Peyer's patch (tissue), 4 donors: ENCODE data around the gene SLC8A2. TPM values are rescaled to one million over a fixed set of nuclear protein-coding genes. Genes with fewer than 3 reads are reported as not detected.

Experiments
- DNase-seq, 3 donors: peaks; one replicate each; pipeline ENCODE4 v3.0.0-alpha.2; 2017 to 2019
- H3K27ac ChIP-seq, 4 donors: fragments of 200-600 bp; sonication (generic); one replicate each; pipeline ENCODE4 v1.5.1; 2016 to 2019
- H3K27me3 ChIP-seq, 2 donors: fragments of 200-600 bp; sonication (generic); one replicate each; pipeline ENCODE4 v1.5.1; 2019
- H3K36me3 ChIP-seq, 3 donors: fragments of 200-600 bp; sonication (generic); one replicate each; pipeline ENCODE4 v1.5.1; 2016 to 2019
- H3K4me1 ChIP-seq, 4 donors: fragments of 200-600 bp; sonication (generic); one replicate each; pipeline ENCODE4 v1.5.1; 2016 to 2019
- H3K4me3 ChIP-seq, 4 donors: fragments of 200-600 bp; sonication (generic); 1 replicate in 3 of 4; 2 replicates in 1 of 4; pipeline ENCODE4 v1.5.1; 2016 to 2019; ENCODE audit warnings: mild to moderate bottlenecking in 1 of 4
- H3K9me3 ChIP-seq, 4 donors: fragments of 200-600 bp; sonication (generic); one replicate each; pipeline ENCODE4 v1.5.1; 2016 to 2019; ENCODE audit warnings: mild to moderate bottlenecking in 1 of 4
- POLR2A ChIP-seq, 2 donors: fragments of 450-650 bp; IDR thresholded peaks; one replicate each; pipeline ENCODE4 v1.5.1; 2017; ENCODE audit warnings: antibody characterized with exemption in 2 of 2, mild to moderate bottlenecking in 2 of 2, moderate library complexity in 2 of 2
- total RNA-seq, 4 donors: library from RNA; depleted of rRNA; stranded (reverse); fragments of >200 nt; gene quantifications; one replicate each; pipeline ENCODE4 v1.1.0, GENCODE V29; 2016
- TF ChIP-seq, protein P1 (sequence below), 6 experiments: fragments of 450-650 bp in 4 of 6; fragments of 200-600 bp in 2 of 6; sonication (generic) in 1 of 6; IDR thresholded peaks; one replicate each; pipeline ENCODE4 v1.5.1; 2017 to 2019; ENCODE audit warnings: antibody characterized with exemption in 6 of 6, mild to moderate bottlenecking in 3 of 6, moderate library complexity in 1 of 6

SLC8A2 gene
- total RNA-seq, 4 donors from 2014 or later: 0.53 to 0.85 TPM; not detected in 2

DNA sequence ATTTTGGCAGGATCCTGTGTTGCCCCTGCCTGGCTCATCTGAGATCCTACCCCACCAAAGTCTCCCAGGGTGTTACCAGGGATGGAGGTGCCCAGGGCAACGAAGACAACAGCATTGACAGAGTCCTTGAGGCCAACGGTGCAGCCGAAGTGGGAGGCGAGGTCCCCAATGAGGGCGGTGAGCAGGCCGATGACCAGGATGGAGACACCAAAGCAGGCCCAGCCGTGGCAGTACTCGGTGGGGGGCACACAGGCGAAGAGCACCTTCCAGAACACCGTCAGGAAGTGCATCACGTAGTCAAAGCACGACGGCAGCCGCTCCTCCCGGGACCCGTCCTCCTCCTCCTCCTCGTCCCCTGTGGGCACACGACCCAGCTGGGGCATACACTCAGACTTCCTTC lies 39.6 kb downstream of the SLC8A2 start:
- no peak for DNase-seq
- Histone ChIP-seq H3K4me3 (no peak overlapping the region), H3K36me3 (no peaks in the 10 kb centered on the region), H3K27ac (no peak overlapping the region), H3K9me3 (no peaks in the 10 kb centered on the region), H3K4me1 (peaks cover 0 to 33% (median 5%) of the 10 kb centered on the region in 4 donors), H3K27me3 (peaks cover 0 to 8% of the 10 kb centered on the region in 2 donors)
- no peak for TF ChIP-seq POLR2A (IDR thresholded peaks at IDR 0.05)
- TF ChIP-seq, protein P1, sequence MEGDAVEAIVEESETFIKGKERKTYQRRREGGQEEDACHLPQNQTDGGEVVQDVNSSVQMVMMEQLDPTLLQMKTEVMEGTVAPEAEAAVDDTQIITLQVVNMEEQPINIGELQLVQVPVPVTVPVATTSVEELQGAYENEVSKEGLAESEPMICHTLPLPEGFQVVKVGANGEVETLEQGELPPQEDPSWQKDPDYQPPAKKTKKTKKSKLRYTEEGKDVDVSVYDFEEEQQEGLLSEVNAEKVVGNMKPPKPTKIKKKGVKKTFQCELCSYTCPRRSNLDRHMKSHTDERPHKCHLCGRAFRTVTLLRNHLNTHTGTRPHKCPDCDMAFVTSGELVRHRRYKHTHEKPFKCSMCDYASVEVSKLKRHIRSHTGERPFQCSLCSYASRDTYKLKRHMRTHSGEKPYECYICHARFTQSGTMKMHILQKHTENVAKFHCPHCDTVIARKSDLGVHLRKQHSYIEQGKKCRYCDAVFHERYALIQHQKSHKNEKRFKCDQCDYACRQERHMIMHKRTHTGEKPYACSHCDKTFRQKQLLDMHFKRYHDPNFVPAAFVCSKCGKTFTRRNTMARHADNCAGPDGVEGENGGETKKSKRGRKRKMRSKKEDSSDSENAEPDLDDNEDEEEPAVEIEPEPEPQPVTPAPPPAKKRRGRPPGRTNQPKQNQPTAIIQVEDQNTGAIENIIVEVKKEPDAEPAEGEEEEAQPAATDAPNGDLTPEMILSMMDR (IDR thresholded peaks at IDR 0.05): no peak

DNA sequence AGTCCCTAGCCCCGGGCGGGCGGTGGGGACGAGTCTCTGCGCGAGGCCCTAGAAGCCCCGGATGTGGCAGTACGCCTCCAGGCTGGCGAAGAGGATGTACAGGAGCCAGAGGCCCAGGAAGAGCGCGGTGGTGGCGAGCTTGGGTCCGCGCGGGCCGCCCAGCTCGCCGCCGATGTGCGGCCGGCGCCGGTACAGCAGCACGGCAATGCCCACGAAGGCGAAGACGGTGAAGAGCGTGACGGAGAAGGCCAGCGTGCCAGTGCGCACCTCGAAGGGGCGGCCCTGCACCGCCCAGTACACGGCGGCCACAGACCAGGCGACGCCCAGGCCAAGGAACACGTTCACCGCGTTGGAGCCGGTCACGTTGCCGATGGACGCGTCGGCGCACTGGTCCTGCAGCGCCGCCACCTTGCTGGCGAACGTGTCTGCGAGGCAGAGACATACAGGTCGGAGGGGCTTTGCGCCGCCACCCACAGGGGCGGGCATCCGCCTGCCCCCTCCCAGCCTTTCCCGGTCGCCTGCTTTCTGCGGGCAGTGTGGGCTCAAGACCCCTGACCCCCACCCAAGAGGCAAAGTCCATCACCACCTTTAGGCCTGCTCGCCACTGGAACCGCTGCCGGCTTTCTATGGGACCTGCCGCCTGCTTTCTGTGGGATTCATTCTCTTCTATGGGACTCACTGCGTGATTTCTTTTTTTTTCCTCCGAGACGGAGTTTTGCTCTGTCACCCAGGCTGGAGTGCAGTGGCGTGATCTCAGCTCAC lies 41.5 kb downstream of the SLC8A2 start:
- no peak overlapping the region for H3K27ac ChIP-seq
- TF ChIP-seq, protein P1 (IDR thresholded peaks at IDR 0.05): peak in 3 of 6 experiments; percentile 48 to 52 (median 50)
- TF ChIP-seq POLR2A (IDR thresholded peaks at IDR 0.05): no peak
- peaks cover 0 to 33% (median 5%) of the 10 kb centered on the region in 4 donors for H3K4me1 ChIP-seq
- H3K9me3 ChIP-seq: no peaks in the 10 kb centered on the region
- DNase-seq: peak in 2 of 3 donors; percentile 73 to 82
- peak overlapping the region in 3 of 4 donors; percentile 23 to 37 (median 32) for H3K4me3 ChIP-seq
- peaks cover 0 to 8% of the 10 kb centered on the region in 2 donors for H3K27me3 ChIP-seq
- no peaks in the 10 kb centered on the region for H3K36me3 ChIP-seq

DNA sequence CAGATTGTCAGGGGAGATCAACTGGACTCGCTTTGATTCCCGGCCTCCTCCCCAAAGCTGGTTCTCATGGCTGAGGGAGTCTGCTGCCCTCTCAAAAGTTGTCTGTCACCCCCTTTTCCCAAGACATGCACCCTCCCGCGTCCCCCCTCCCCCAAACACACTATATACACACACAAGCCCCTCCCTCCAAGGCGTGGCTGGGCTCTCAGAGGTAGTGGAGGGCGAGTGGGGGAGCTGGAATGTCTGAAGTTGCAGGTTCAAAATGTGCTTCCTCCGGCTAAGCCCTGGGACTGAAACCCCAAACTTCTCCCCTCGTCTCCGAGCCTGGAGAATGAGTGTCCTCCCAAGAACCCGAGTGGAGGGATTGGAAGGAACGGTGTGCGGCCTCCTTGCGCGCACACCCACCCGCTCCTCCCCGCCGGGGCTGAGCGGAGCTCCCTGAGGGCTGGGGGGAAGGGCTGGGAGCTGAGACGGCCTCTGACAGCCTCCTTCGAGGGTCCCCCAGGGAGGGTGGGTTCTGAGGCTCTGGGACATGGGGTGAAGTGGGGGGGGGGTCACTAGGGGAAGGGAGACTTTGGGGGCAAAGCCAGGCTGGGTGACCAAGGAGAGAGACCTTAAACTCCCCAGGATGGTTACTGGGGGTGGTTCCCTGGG lies 42.4 kb downstream of the SLC8A2 start:
- H3K4me3 ChIP-seq: no peak overlapping the region
- H3K27ac ChIP-seq: no peak overlapping the region
- H3K9me3 ChIP-seq: no peaks in the 10 kb centered on the region
- H3K4me1 ChIP-seq: peaks cover 0 to 33% (median 5%) of the 10 kb centered on the region in 4 donors
- no peak for DNase-seq
- peaks cover 0 to 8% of the 10 kb centered on the region in 2 donors for H3K27me3 ChIP-seq
- no peaks in the 10 kb centered on the region for H3K36me3 ChIP-seq
- TF ChIP-seq, protein P1 (IDR thresholded peaks at IDR 0.05): no peak
- TF ChIP-seq POLR2A (IDR thresholded peaks at IDR 0.05): no peak

DNA sequence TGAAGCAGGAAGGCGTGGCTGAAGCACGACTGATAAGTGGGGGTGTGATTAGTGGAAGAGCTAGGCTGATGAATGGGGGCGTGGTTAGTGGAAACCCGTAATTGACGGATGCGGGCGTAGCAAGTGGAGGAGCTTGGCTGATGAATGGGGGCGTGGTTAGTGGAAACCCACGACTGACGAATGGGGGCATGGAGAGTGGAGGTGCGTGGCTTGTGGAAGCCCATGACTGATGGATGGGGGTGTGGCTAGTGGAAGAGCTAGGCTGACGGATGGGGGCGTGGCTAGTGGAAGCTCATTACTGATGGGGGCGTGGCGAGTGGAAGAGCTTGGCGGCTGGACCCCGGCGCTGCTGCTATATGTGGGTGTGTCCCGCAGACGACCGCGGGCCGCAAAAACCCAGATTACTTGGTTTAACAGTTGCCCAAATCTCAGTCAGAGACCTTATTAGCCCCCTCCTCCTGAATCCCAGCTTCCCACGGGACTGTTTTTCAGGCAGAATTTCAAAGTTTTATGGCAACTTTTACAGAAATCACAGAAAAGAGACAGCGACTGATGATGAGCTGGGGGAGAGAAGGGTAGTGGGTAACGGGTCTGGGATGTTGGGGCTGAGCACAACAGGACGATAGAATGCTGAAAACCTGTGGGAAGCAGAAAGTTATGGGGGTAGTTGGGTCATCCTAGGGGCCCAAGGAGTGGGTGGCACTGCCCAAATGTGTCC lies 43.4 kb downstream of the SLC8A2 start:
- H3K36me3 ChIP-seq: no peaks in the 10 kb centered on the region
- H3K9me3 ChIP-seq: no peaks in the 10 kb centered on the region
- no peak overlapping the region for H3K27ac ChIP-seq
- H3K27me3 ChIP-seq: peaks cover 0 to 8% of the 10 kb centered on the region in 2 donors
- peak; percentile 62 to 90 (median 70) for DNase-seq
- H3K4me1 ChIP-seq: peaks cover 0 to 33% (median 5%) of the 10 kb centered on the region in 4 donors
- no peak for TF ChIP-seq POLR2A (IDR thresholded peaks at IDR 0.05)
- TF ChIP-seq, protein P1 (IDR thresholded peaks at IDR 0.05): no peak
- no peak overlapping the region for H3K4me3 ChIP-seq
